GM12892 (cell line): ENCODE data around the gene CNTNAP5.

Source experiments
- POLR2A ChIP-seq: IDR thresholded peaks from 2 replicates; pipeline ENCODE4 v1.6.1; 2011; ENCODE audit warnings: low read depth, low read length, control low read depth
- POLR2AphosphoS5 ChIP-seq: IDR thresholded peaks from 2 replicates; pipeline ENCODE4 v1.6.1; 2011; ENCODE audit warnings: low read depth, low read length, control low read depth

GRCh38 chr2:124610141-124610540 is 585.1 kb downstream of the CNTNAP5 start:
- no peak for TF ChIP-seq POLR2AphosphoS5
- TF ChIP-seq POLR2A, result no peak
